ENCODE results near the gene BCL6B.

- TF ChIP-seq, protein P1, sequence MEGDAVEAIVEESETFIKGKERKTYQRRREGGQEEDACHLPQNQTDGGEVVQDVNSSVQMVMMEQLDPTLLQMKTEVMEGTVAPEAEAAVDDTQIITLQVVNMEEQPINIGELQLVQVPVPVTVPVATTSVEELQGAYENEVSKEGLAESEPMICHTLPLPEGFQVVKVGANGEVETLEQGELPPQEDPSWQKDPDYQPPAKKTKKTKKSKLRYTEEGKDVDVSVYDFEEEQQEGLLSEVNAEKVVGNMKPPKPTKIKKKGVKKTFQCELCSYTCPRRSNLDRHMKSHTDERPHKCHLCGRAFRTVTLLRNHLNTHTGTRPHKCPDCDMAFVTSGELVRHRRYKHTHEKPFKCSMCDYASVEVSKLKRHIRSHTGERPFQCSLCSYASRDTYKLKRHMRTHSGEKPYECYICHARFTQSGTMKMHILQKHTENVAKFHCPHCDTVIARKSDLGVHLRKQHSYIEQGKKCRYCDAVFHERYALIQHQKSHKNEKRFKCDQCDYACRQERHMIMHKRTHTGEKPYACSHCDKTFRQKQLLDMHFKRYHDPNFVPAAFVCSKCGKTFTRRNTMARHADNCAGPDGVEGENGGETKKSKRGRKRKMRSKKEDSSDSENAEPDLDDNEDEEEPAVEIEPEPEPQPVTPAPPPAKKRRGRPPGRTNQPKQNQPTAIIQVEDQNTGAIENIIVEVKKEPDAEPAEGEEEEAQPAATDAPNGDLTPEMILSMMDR (IDR thresholded peaks at IDR 0.05; ENCODE audit: borderline replicate concordance, extremely low read depth, low read length, poor library complexity, severe bottlenecking), result no peak
- TF ChIP-seq EZH2 (IDR thresholded peaks at IDR 0.05; ENCODE audit: borderline replicate concordance, low read depth, low read length, severe bottlenecking), result no peak
These were observed 44.3 kb downstream of the BCL6B start for GRCh38 chr17:7067198-7067597.

Data from DND-41 (cell line).